NT2/D1 (cell line): ENCODE data around the gene OGFOD2.

Source experiments
- SUZ12 ChIP-seq: IDR thresholded peaks from 2 replicates; pipeline ENCODE4 v1.6.1; 2011; ENCODE audit not compliant: insufficient read length, insufficient read depth; ENCODE audit errors: extremely low read depth
- YY1 ChIP-seq: IDR thresholded peaks from 2 replicates; pipeline ENCODE4 v1.6.1; 2011; ENCODE audit not compliant: insufficient read length, insufficient read depth
- ZNF274 ChIP-seq: IDR thresholded peaks from 2 replicates; pipeline ENCODE4 v1.6.1; 2011; ENCODE audit warnings: mild to moderate bottlenecking, low read depth, low read length

DNA sequence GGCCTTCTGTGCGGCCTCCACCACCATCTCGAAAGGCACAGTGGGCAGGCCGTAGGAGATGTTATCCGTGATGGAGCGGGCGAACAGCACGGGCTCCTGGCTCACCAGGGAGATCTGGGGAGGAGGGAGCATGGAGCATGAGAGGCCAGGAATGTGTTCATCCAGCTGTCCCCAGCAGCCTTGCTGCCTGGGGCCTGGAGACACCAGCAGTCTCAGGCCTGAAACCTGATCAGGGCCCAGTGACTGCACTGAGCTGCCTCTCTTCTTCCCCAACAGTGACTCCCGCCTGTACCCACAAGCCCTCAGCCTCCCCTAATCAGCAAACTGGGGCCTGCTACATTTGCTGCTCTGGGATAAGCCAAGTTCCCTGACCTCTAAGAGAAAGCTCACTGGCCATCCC lies 39.7 kb upstream of the OGFOD2 start:
- TF ChIP-seq YY1: no peak
- no peak for TF ChIP-seq SUZ12
- TF ChIP-seq ZNF274: no peak
